Common myeloid progenitor, CD34-positive (primary cell): Measurements from ENCODE around the gene KRT39.

ENCODE experiments used
- CTCF ChIA-PET: fragments of 350-600 bp; sonication (Branson Sonifier 250); formaldehyde crosslinking; loops from one replicate; lab custom pipeline; 2021; ENCODE audit warnings: antibody characterized with exemption; lab: Charles Lee
- POLR2A ChIA-PET: fragments of 350-600 bp; sonication (Branson Sonifier 250); formaldehyde crosslinking; loops from one replicate; lab custom pipeline; 2021; ENCODE audit warnings: antibody characterized with exemption; lab: Charles Lee
- DNase-seq, 3 donors: peaks; one replicate each; pipeline versions ENCODE4 v3.0.0 to v3.0.0-alpha.2; 2013
- H3K27ac ChIP-seq, 2 experiments: 1 replicate in 1 of 2; 2 replicates in 1 of 2; pipeline ENCODE4 v1.7.0; 2013; ENCODE audit warnings: inconsistent platforms in 2 of 2, low read length in 2 of 2, mild to moderate bottlenecking in 2 of 2, low read depth in 1 of 2, moderate library complexity in 1 of 2; ENCODE audit not compliant: severe bottlenecking in 2 of 2, insufficient read depth in 1 of 2, poor library complexity in 1 of 2
- H3K27me3 ChIP-seq, 5 experiments: replicated peaks in 2 of 5; 1 replicate in 3 of 5; 2 replicates in 2 of 5; pipeline versions ENCODE4 v1.6.1 to v1.7.0; 2013; ENCODE audit warnings: low read length in 4 of 5, mild to moderate bottlenecking in 2 of 5, moderate library complexity in 2 of 5, inconsistent platforms in 1 of 5; ENCODE audit not compliant: insufficient read depth in 5 of 5, control insufficient read depth in 4 of 5
- H3K36me3 ChIP-seq, 4 experiments: 1 replicate in 2 of 4; 2 replicates in 2 of 4; pipeline versions ENCODE4 v1.6.1 to v1.7.0; 2013; ENCODE audit warnings: low read length in 3 of 4, control low read depth in 1 of 4, mild to moderate bottlenecking in 1 of 4; ENCODE audit not compliant: control insufficient read depth in 4 of 4, insufficient read depth in 4 of 4
- H3K4me1 ChIP-seq, 4 experiments: 1 replicate in 3 of 4; 2 replicates in 1 of 4; pipeline versions ENCODE4 v1.6.1 to v1.7.1; 2013; ENCODE audit warnings: low read length in 3 of 4, mild to moderate bottlenecking in 3 of 4, control low read depth in 1 of 4, inconsistent platforms in 1 of 4, moderate library complexity in 1 of 4; ENCODE audit not compliant: control insufficient read depth in 4 of 4, insufficient read depth in 4 of 4; ENCODE audit errors: control extremely low read depth in 1 of 4
- H3K4me3 ChIP-seq, 7 experiments: 1 replicate in 4 of 7; 2 replicates in 3 of 7; pipeline versions ENCODE4 v1.5.1 to v1.7.0; 2013; ENCODE audit warnings: mild to moderate bottlenecking in 7 of 7, low read length in 6 of 7, moderate library complexity in 6 of 7, inconsistent platforms in 2 of 7, low read depth in 2 of 7, control low read depth in 1 of 7; ENCODE audit not compliant: insufficient read depth in 4 of 7, control insufficient read depth in 1 of 7; ENCODE audit errors: extremely low read depth in 1 of 7
- H3K9me3 ChIP-seq, 5 experiments: 1 replicate in 4 of 5; 2 replicates in 1 of 5; pipeline versions ENCODE4 v1.6.1 to v1.7.1; 2013; ENCODE audit warnings: low read length in 4 of 5, mild to moderate bottlenecking in 2 of 5, inconsistent platforms in 1 of 5, low read depth in 1 of 5, moderate library complexity in 1 of 5; ENCODE audit not compliant: control insufficient read depth in 4 of 5, insufficient read depth in 2 of 5; ENCODE audit errors: control extremely low read depth in 1 of 5
- WGBS: methylation state at CpG from one replicate; pipeline ENCODE4 v1.1.5; 2013; ENCODE audit not compliant: insufficient coverage; 5-methylcytosine and 5-hydroxymethylcytosine counted together

Gene KRT39

DNA sequence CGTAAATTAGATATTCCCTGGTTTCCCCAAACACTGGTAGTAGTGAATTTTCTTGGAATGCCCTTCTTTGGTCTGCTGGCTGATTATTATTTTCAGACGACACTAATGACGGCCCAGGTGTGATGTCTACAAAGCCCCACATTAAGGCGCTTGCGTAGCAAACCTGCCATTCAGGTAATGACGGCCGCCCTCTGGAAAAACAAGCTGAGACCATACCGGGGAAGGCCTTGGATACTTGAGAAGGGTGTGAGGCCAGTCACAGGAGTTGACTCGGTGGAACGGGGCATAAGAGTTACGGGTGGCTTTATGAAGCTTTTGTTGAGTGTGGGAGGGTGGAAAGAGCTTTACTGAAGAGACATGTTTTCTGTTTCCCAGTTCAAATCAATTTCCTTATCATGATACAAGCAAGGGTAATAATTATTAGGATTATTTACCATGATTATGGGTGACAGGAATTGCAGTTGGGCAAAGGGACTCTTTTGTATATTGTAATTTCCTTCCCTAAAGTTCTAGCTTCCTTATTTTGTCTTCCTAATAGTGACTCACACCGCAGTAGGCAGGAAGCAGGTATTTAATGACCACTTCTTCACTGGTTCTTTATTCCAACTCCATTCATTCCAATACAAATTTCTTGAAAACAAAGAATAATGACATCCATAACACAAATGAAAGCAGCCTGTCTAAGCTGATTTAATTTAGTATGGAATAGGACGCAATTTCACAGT lies 54.1 kb downstream of the KRT39 start:
- DNase-seq, result peak; percentile 10 to 29 (median 24)
- CTCF ChIA-PET, result interaction anchor here (0.9 to 5.6 kb wide), 5 partner anchors 417 to 750 kb away, joined by 3 to 26 read pairs (median 4); no protein-coding TSS in a partner anchor
- POLR2A ChIA-PET, result no interaction called here

DNA sequence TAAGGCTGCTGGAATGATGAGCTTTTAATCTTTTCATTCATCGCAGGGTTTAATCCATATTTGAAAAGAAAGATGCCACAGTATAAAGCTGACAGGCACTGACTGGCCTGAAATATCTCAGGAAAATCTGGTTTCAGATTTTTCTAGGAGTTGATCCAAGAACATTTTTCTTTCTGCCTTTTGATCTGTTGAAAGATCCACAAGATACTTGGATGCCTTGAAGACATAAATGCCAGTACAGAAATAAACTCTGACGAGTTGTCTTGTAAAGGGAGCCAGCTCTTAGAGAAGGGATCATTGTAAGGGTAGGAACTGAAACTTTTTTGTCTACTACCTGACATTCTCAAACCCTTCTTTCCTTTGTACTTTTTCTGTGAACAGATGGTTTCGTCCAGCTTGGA lies 56.3 kb downstream of the KRT39 start:
- no peaks in the 10 kb centered on the region for H3K9me3 ChIP-seq
- no peaks in the 10 kb centered on the region for H3K36me3 ChIP-seq
- no peak for DNase-seq
- peaks cover 0 to 17% (median 4%) of the 10 kb centered on the region in 5 experiments for H3K27me3 ChIP-seq
- H3K27ac ChIP-seq, result no peak overlapping the region
- WGBS, result 100% methylated on average over 3 of the region's 3 CpGs
- H3K4me3 ChIP-seq, result no peak overlapping the region
- CTCF ChIA-PET, result interaction anchor here (1.0 to 5.6 kb wide), 9 partner anchors 9 to 752 kb away, joined by 3 to 26 read pairs (median 4); partner anchors contain the start of gene KRTAP16-1
- peaks cover 0 to 6% (median 0%) of the 10 kb centered on the region in 4 experiments for H3K4me1 ChIP-seq
- POLR2A ChIA-PET, result no interaction called here

More for the DNA sequence above, 54.1 kb downstream of the KRT39 start:
- Histone ChIP-seq H3K4me1 (peaks cover 0 to 6% (median 0%) of the 10 kb centered on the region in 4 experiments), H3K27me3 (peaks cover 0 to 13% (median 4%) of the 10 kb centered on the region in 5 experiments), H3K9me3 (no peaks in the 10 kb centered on the region), H3K4me3 (no peak overlapping the region), H3K27ac (no peak overlapping the region), H3K36me3 (no peaks in the 10 kb centered on the region)
- WGBS, result 96% methylated on average over 10 of the region's 13 CpGs

DNA sequence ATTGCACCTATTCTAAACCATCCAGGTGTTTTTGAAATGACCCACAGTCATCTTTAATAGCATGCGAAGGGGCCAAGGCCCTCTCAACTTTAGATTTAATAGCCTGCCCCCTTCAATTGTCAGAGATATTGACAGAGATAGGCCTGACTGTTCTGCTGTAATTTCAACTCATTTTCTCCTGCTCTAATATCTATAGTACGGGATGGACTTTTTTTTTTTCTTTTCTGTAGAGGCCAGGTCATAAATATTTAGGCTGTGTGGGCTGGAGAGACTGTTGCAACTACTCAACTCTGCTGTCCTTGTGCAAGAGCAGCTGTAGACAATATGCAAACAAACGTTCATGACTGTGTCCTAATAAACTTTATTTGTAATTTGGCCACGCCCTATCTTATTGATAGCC lies 57.0 kb downstream of the KRT39 start:
- no peak overlapping the region for H3K4me3 ChIP-seq
- H3K36me3 ChIP-seq, result no peaks in the 10 kb centered on the region
- H3K9me3 ChIP-seq, result no peaks in the 10 kb centered on the region
- no peak for DNase-seq
- WGBS, result 100% methylated on average over 1 of the region's 4 CpGs
- H3K27me3 ChIP-seq, result peaks cover 0 to 19% (median 4%) of the 10 kb centered on the region in 5 experiments
- H3K27ac ChIP-seq, result no peak overlapping the region
- peaks cover 0 to 6% (median 0%) of the 10 kb centered on the region in 4 experiments for H3K4me1 ChIP-seq
- ChIA-PET POLR2A (no interaction called here), CTCF (interaction anchor here (0.6 to 5.6 kb wide), 9 partner anchors 12 to 740 kb away, joined by 3 to 26 read pairs (median 4); partner anchors contain the start of gene KRTAP16-1)

DNA sequence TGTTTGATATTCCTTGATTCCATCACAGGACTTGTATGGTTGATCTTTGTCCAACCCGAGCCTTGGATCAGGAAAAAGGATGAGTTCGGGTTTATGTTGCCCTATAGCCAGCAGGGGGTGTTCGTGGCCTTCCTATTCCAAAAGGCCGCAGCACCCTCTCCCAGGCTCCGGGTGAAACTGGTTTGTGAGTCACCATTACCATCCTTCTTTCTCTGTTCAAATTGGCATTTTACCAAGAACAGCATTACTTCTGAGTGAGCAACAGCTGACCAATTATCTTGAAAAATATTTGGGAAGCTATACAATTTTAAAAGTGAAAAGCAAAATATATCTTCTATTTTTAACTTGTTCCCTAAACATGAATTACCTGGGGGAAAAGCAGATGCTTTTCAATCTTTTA lies 57.4 kb downstream of the KRT39 start:
- no peaks in the 10 kb centered on the region for H3K36me3 ChIP-seq
- no peak overlapping the region for H3K4me3 ChIP-seq
- peaks cover 0 to 6% (median 0%) of the 10 kb centered on the region in 4 experiments for H3K4me1 ChIP-seq
- peaks cover 0 to 19% (median 4%) of the 10 kb centered on the region in 5 experiments for H3K27me3 ChIP-seq
- DNase-seq, result peak; percentile 76 to 81 (median 77)
- CTCF ChIA-PET, result interaction anchor here (0.6 to 5.6 kb wide), 7 partner anchors 22 to 740 kb away, joined by 3 to 26 read pairs (median 4); no protein-coding TSS in a partner anchor
- no peaks in the 10 kb centered on the region for H3K9me3 ChIP-seq
- POLR2A ChIA-PET, result no interaction called here
- H3K27ac ChIP-seq, result no peak overlapping the region
- WGBS, result no CpG with 5 or more reads among the region's 5 CpGs
